Neutrophil (primary cell): ENCODE measurements around the gene LMNB1.

ENCODE experiments used
- H3K27ac ChIP-seq: fragments of 200-600 bp; sonication (generic); 2 replicates; pipeline ENCODE4 v1.5.1; 2016; ENCODE audit warnings: mild to moderate bottlenecking, moderate library complexity
- H3K27me3 ChIP-seq: fragments of 200-600 bp; sonication (generic); 2 replicates; pipeline ENCODE4 v1.6.0; 2016; ENCODE audit warnings: mild to moderate bottlenecking
- H3K36me3 ChIP-seq: fragments of 200-600 bp; sonication (generic); 2 replicates; pipeline ENCODE4 v1.5.1; 2017
- H3K4me1 ChIP-seq, 2 experiments: fragments of 200-600 bp in 1 of 2; sonication (generic) in 1 of 2; 1 replicate in 1 of 2; 2 replicates in 1 of 2; pipeline versions ENCODE4 v1.5.1 to v1.6.1; 2013 to 2016; ENCODE audit warnings: low read depth in 1 of 2, low read length in 1 of 2, mild to moderate bottlenecking in 1 of 2, moderate library complexity in 1 of 2; ENCODE audit not compliant: control insufficient read depth in 1 of 2, insufficient read depth in 1 of 2
- H3K4me3 ChIP-seq, 2 experiments: fragments of 200-600 bp in 1 of 2; sonication (generic) in 1 of 2; 1 replicate in 1 of 2; 2 replicates in 1 of 2; pipeline ENCODE4 v1.5.1; 2013 to 2016; ENCODE audit warnings: low read depth in 1 of 2, low read length in 1 of 2, mild to moderate bottlenecking in 1 of 2, moderate library complexity in 1 of 2
- H3K9me3 ChIP-seq: fragments of 200-600 bp; sonication (generic); 2 replicates; pipeline ENCODE4 v1.5.1; 2016
- CTCF ChIP-seq: fragments of 200-600 bp; sonication (generic); IDR thresholded peaks from 2 replicates; pipeline ENCODE4 v1.5.1; 2016; ENCODE audit warnings: antibody characterized with exemption

Gene LMNB1

GRCh38 chr5:126871441-126871840, 94.5 kb downstream of the LMNB1 start:
- H3K4me3 ChIP-seq: no peak overlapping the region
- H3K36me3 ChIP-seq: no peaks in the 10 kb centered on the region
- peaks cover 16% of the 10 kb centered on the region for H3K27me3 ChIP-seq
- TF ChIP-seq CTCF: no peak
- no peak overlapping the region for H3K27ac ChIP-seq
- H3K9me3 ChIP-seq: no peaks in the 10 kb centered on the region
- peaks cover 10 to 11% of the 10 kb centered on the region in 2 experiments for H3K4me1 ChIP-seq

- TF ChIP-seq CTCF: no peak
- Histone ChIP-seq H3K4me1 (peaks cover 7 to 11% of the 10 kb centered on the region in 2 experiments), H3K36me3 (no peaks in the 10 kb centered on the region), H3K4me3 (no peak overlapping the region), H3K27me3 (peaks cover 16% of the 10 kb centered on the region), H3K27ac (no peak overlapping the region), H3K9me3 (no peaks in the 10 kb centered on the region)
Measured at GRCh38 chr5:126872561-126873354, 95.8 kb downstream of the LMNB1 start.

GRCh38 chr5:126875303-126875785, 98.4 kb downstream of the LMNB1 start:
- no peaks in the 10 kb centered on the region for H3K9me3 ChIP-seq
- H3K4me1 ChIP-seq: peaks cover 7 to 8% of the 10 kb centered on the region in 2 experiments
- no peaks in the 10 kb centered on the region for H3K36me3 ChIP-seq
- no peak overlapping the region for H3K4me3 ChIP-seq
- TF ChIP-seq CTCF: no peak
- H3K27ac ChIP-seq: no peak overlapping the region
- H3K27me3 ChIP-seq: no peaks in the 10 kb centered on the region

- H3K36me3 ChIP-seq: no peaks in the 10 kb centered on the region
- no peak overlapping the region for H3K4me3 ChIP-seq
- H3K4me1 ChIP-seq: no peaks in the 10 kb centered on the region
- H3K9me3 ChIP-seq: no peaks in the 10 kb centered on the region
- no peak for TF ChIP-seq CTCF
- no peaks in the 10 kb centered on the region for H3K27me3 ChIP-seq
- H3K27ac ChIP-seq: no peak overlapping the region
Measured at GRCh38 chr5:126877602-126878001, 100.7 kb downstream of the LMNB1 start.

GRCh38 chr5:126878085-126878484, 101.1 kb downstream of the LMNB1 start:
- no peaks in the 10 kb centered on the region for H3K27me3 ChIP-seq

More at GRCh38 chr5:126878085-126878484, 101.1 kb downstream of the LMNB1 start:
- H3K4me1 ChIP-seq: no peaks in the 10 kb centered on the region
- no peak for TF ChIP-seq CTCF
- no peak overlapping the region for H3K4me3 ChIP-seq
- no peak overlapping the region for H3K27ac ChIP-seq
- no peaks in the 10 kb centered on the region for H3K9me3 ChIP-seq
- H3K36me3 ChIP-seq: no peaks in the 10 kb centered on the region
